K562 (cell line): ENCODE results near the gene HRH1. TPM values are rescaled to one million over a fixed set of nuclear protein-coding genes. Genes with fewer than 3 reads are reported as not detected.

ENCODE experiments used
- ARID1B ChIP-seq: fragments of 450-650 bp; IDR thresholded peaks from 2 replicates; pipeline ENCODE4 v1.6.1; 2016; ENCODE audit warnings: antibody characterized with exemption, mild to moderate bottlenecking, inconsistent platforms
- CEBPZ ChIP-seq: fragments of 150-350 bp; IDR thresholded peaks from 2 replicates; pipeline ENCODE4 v1.6.1; 2014; ENCODE audit warnings: low read depth, mild to moderate bottlenecking, low read length, borderline replicate concordance
- HES1 ChIP-seq: fragments of 450-650 bp; IDR thresholded peaks from 2 replicates; pipeline ENCODE4 v1.6.1; 2016; ENCODE audit warnings: low read depth, mild to moderate bottlenecking, moderate library complexity
- HINFP ChIP-seq: fragments of 450-650 bp; conservative IDR thresholded peaks from 2 replicates; pipeline ENCODE4 v1.6.1; 2016; ENCODE audit warnings: missing genetic modification characterization, low read depth, mild to moderate bottlenecking, control low read depth, missing compliant biosample characterization
- NCOR1 ChIP-seq: fragments of 450-650 bp; IDR thresholded peaks from 2 replicates; pipeline ENCODE4 v1.6.1; 2016; ENCODE audit warnings: mild to moderate bottlenecking, moderate library complexity
- POLR2AphosphoS5 ChIP-seq: IDR thresholded peaks from 2 replicates; pipeline ENCODE4 v1.6.1; 2011; ENCODE audit warnings: mild to moderate bottlenecking, low read depth, low read length, moderate library complexity; ENCODE audit not compliant: control insufficient read depth, insufficient read depth
- RB1 ChIP-seq: fragments of 450-650 bp; IDR thresholded peaks from 2 replicates; pipeline ENCODE4 v1.6.1; 2017; ENCODE audit warnings: low read depth, mild to moderate bottlenecking
- ZNF318 ChIP-seq, 2 experiments: fragments of 450-650 bp; IDR thresholded peaks; 2 replicates each; pipeline ENCODE4 v1.6.1; 2016; ENCODE audit warnings: mild to moderate bottlenecking in 2 of 2, borderline replicate concordance in 1 of 2, low read depth in 1 of 2, moderate library complexity in 1 of 2
- ZNF395 ChIP-seq: fragments of 200-800 bp; sonication (Bioruptor generic); IDR thresholded peaks from 2 replicates; pipeline ENCODE4 v1.6.1; 2017; ENCODE audit warnings: missing genetic modification characterization, missing compliant biosample characterization
- polyA plus RNA-seq, 8 experiments: library from polyadenylated mRNA; depleted of rRNA in 4 of 8; stranded (reverse) in 5 of 8; unstranded in 3 of 8; fragments of >200 nt; fragmentation: Nextera tagmentation in 2 of 8; fragmentation: Illumina TruSeq in 1 of 8; extraction: Ambion mirVana in 2 of 8; extraction: Trizol in 1 of 8; gene quantifications; 2 replicates each; pipeline versions ENCODE4 v1.2.1 to v1.2.3, GENCODE V29; 2011 to 2014; ENCODE audit warnings: inconsistent platforms in 1 of 8, missing spikeins in 1 of 8
- total RNA-seq, 7 experiments: library from RNA; depleted of rRNA in 6 of 7; stranded (reverse); fragments of >200 nt in 6 of 7; fragmentation: Illumina TruSeq in 2 of 7; extraction: Trizol in 2 of 7; gene quantifications; 2 replicates each; pipeline versions ENCODE4 v1.2.1 to v1.2.3, GENCODE V29; 2011 to 2021; ENCODE audit warnings: low replicate concordance in 1 of 7

The HRH1 gene
- total and polyA plus RNA-seq, 9 of the 15 experiments (the other 6 are each of a cell fraction or from before 2014, with no cell fraction given) = 0.03 to 0.15 (median 0.06) TPM; not detected in 1

GRCh38 chr3:11250902-11251806, 96.9 kb downstream of the HRH1 start (continued):
- TF ChIP-seq ZNF395 (CRISPR knock-in tag) = 0 out of 2 replicates have a peak, but pooled peaks have one; percentile 30
- no peak for TF ChIP-seq HINFP
- TF ChIP-seq NCOR1 = peak; percentile 22; the same call in 1 of the 2 replicates
- no peak for TF ChIP-seq HES1
- peak; percentile 61 for TF ChIP-seq ARID1B
- TF ChIP-seq ZNF318 (IDR thresholded peaks at IDR 0.05; ENCODE audit: borderline replicate concordance in 1 of 2, low read depth in 1 of 2) = no peak
- no peak for TF ChIP-seq CEBPZ
- TF ChIP-seq RB1 = no peak
- TF ChIP-seq POLR2AphosphoS5 = no peak
